Measurements from ENCODE around the gene MROH8. TPM values are rescaled to one million over a fixed set of nuclear protein-coding genes. Genes with fewer than 3 reads are reported as not detected.

The MROH8 gene
- polyA plus RNA-seq, 1 donor from 2014 or later = 3.2 TPM

DNA sequence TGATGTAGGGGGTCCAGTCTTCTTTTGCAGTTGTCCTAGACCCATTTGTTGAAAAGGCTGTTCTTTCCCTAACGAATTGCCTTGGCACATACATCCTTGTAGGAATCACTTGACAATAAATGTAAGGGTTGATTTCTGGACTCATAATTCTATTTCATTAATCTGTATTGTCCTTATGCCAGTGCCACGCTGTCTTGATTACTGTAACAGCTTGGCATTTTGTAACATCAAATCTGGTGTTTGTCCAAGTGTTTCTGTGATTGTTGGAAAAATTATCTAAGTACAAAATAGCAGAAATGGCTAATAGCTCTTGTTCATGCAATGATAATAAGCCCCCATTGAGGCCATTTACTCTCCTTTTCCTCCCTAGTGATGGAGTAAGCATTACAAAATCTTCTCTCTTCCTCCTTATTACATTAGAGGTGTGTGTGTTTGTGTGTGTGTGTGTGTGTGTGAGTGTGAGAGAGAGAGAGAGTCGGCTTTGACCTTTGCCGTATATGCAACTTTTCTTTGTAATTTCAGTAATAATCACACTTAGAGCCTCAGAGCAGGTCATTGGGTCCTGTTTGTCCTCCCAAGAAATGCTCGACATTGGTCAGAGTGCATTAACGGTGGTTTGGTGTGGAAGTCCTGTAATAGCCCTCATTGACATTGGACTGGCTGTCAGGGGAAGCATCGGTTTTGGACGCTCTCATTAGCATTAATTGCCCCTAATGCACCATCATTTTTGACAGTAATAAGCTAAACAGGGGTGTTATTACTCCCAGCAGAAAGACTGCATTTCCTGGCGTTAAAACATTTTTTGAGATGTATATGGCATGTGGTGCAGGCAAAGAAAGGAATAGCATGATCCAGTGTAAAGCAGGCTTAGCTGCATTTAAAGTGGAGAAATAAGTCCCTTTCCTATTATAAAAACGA, 40.7 kb upstream of the MROH8 start:
- Histone ChIP-seq H3K9me3 (ENCODE audit: low read length) (no peaks in the 10 kb centered on the region), H2AFZ (ENCODE audit: low read depth, low read length) (no peak overlapping the region), H3K9ac (ENCODE audit: low read length) (no peak overlapping the region), H3K27me3 (ENCODE audit: insufficient read depth, low read depth, low read length) (no peaks in the 10 kb centered on the region), H3K9me2 (ENCODE audit: insufficient read depth, low read length) (no peaks in the 10 kb centered on the region), H4K20me1 (ENCODE audit: insufficient read depth) (no peaks in the 10 kb centered on the region), H3F3A (ENCODE audit: insufficient read depth, low read length, poor library complexity, severe bottlenecking) (peaks cover 5% of the 10 kb centered on the region), H3K4me2 (ENCODE audit: low read length) (peak overlapping the region; percentile 3), H3K36me3 (ENCODE audit: insufficient read depth, low read length) (no peaks in the 10 kb centered on the region), H3K79me2 (replicated peaks; ENCODE audit: insufficient read depth, low read length) (no peaks in the 10 kb centered on the region), H3K27ac (ENCODE audit: low read length) (peak overlapping the region; percentile 38), H3K4me3 (ENCODE audit: low read length) (peak overlapping the region; percentile 39)
- TF ChIP-seq POLR2AphosphoS5 (IDR thresholded peaks at IDR 0.05) = peak; percentile 79
- TF ChIP-seq, protein P1, sequence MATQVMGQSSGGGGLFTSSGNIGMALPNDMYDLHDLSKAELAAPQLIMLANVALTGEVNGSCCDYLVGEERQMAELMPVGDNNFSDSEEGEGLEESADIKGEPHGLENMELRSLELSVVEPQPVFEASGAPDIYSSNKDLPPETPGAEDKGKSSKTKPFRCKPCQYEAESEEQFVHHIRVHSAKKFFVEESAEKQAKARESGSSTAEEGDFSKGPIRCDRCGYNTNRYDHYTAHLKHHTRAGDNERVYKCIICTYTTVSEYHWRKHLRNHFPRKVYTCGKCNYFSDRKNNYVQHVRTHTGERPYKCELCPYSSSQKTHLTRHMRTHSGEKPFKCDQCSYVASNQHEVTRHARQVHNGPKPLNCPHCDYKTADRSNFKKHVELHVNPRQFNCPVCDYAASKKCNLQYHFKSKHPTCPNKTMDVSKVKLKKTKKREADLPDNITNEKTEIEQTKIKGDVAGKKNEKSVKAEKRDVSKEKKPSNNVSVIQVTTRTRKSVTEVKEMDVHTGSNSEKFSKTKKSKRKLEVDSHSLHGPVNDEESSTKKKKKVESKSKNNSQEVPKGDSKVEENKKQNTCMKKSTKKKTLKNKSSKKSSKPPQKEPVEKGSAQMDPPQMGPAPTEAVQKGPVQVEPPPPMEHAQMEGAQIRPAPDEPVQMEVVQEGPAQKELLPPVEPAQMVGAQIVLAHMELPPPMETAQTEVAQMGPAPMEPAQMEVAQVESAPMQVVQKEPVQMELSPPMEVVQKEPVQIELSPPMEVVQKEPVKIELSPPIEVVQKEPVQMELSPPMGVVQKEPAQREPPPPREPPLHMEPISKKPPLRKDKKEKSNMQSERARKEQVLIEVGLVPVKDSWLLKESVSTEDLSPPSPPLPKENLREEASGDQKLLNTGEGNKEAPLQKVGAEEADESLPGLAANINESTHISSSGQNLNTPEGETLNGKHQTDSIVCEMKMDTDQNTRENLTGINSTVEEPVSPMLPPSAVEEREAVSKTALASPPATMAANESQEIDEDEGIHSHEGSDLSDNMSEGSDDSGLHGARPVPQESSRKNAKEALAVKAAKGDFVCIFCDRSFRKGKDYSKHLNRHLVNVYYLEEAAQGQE (IDR thresholded peaks at IDR 0.05; ENCODE audit: borderline replicate concordance) = no peak
- peak; percentile 59 for TF ChIP-seq EP300 (conservative IDR thresholded peaks at IDR 0.05; ENCODE audit: poor library complexity, severe bottlenecking)

DNA sequence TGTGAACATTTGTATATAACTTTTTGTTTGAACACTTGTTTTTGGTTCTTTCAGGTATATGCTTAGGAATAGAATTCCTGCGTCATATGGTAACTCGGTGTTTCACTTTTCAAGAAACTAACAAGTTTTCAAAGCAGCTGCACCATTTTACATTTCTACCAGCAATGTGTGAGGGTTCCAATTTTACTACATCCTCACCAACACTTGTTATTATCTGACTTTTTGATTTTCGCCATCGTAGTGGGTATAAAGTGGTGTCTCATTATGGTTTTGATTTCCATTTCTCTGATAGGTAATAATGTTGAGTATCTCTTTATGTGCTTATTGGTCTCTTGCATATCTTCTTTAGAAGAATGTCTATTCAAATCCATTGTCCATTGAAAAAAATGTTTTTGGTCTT, 39.6 kb upstream of the MROH8 start:
- Histone ChIP-seq H3K9me2 (ENCODE audit: insufficient read depth, low read length) (no peaks in the 10 kb centered on the region), H2AFZ (ENCODE audit: low read depth, low read length) (no peak overlapping the region), H3K9ac (ENCODE audit: low read length) (no peak overlapping the region), H3K27ac (ENCODE audit: low read length) (no peak overlapping the region), H4K20me1 (ENCODE audit: insufficient read depth) (no peaks in the 10 kb centered on the region), H3F3A (ENCODE audit: insufficient read depth, low read length, poor library complexity, severe bottlenecking) (peaks cover 5% of the 10 kb centered on the region), H3K79me2 (replicated peaks; ENCODE audit: insufficient read depth, low read length) (no peaks in the 10 kb centered on the region), H3K4me2 (ENCODE audit: low read length) (no peak overlapping the region), H3K36me3 (ENCODE audit: insufficient read depth, low read length) (no peaks in the 10 kb centered on the region), H3K9me3 (ENCODE audit: low read length) (no peaks in the 10 kb centered on the region), H3K4me3 (ENCODE audit: low read length) (no peak overlapping the region), H3K27me3 (ENCODE audit: insufficient read depth, low read depth, low read length) (no peaks in the 10 kb centered on the region)
- TF ChIP-seq, protein P2, sequence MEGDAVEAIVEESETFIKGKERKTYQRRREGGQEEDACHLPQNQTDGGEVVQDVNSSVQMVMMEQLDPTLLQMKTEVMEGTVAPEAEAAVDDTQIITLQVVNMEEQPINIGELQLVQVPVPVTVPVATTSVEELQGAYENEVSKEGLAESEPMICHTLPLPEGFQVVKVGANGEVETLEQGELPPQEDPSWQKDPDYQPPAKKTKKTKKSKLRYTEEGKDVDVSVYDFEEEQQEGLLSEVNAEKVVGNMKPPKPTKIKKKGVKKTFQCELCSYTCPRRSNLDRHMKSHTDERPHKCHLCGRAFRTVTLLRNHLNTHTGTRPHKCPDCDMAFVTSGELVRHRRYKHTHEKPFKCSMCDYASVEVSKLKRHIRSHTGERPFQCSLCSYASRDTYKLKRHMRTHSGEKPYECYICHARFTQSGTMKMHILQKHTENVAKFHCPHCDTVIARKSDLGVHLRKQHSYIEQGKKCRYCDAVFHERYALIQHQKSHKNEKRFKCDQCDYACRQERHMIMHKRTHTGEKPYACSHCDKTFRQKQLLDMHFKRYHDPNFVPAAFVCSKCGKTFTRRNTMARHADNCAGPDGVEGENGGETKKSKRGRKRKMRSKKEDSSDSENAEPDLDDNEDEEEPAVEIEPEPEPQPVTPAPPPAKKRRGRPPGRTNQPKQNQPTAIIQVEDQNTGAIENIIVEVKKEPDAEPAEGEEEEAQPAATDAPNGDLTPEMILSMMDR (IDR thresholded peaks at IDR 0.05; ENCODE audit: poor library complexity, severe bottlenecking) = no peak

DNA sequence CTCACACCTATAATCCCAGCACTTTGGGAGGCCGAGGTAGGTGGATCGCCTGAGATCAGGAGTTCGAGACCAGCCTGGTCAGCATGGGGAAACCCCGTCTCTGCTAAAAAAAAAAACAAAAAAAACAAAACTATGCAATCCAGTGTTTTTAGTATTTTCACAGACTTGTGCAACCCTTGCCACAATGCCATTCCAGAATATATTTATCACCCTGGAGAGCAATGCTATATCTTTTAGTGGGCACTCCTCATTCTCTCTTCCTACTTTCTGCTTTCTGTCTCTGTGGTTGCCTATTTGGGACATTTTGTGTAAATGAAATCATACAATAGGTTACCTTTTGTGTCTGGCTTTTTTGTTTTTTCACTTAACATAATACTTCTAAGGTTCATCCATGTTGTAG, 39.1 kb upstream of the MROH8 start:
- Histone ChIP-seq H3K27ac (ENCODE audit: low read length) (no peak overlapping the region), H3K9me2 (ENCODE audit: insufficient read depth, low read length) (no peaks in the 10 kb centered on the region), H3K4me2 (ENCODE audit: low read length) (no peak overlapping the region), H3K9me3 (ENCODE audit: low read length) (no peaks in the 10 kb centered on the region), H3K9ac (ENCODE audit: low read length) (no peak overlapping the region), H2AFZ (ENCODE audit: low read depth, low read length) (no peak overlapping the region), H3F3A (ENCODE audit: insufficient read depth, low read length, poor library complexity, severe bottlenecking) (peaks cover 5% of the 10 kb centered on the region), H3K79me2 (replicated peaks; ENCODE audit: insufficient read depth, low read length) (no peaks in the 10 kb centered on the region), H4K20me1 (ENCODE audit: insufficient read depth) (no peaks in the 10 kb centered on the region), H3K27me3 (ENCODE audit: insufficient read depth, low read depth, low read length) (no peaks in the 10 kb centered on the region), H3K4me3 (ENCODE audit: low read length) (no peak overlapping the region), H3K36me3 (ENCODE audit: insufficient read depth, low read length) (no peaks in the 10 kb centered on the region)
- TF ChIP-seq, protein P2 (IDR thresholded peaks at IDR 0.05; ENCODE audit: poor library complexity, severe bottlenecking) = no peak
- TF ChIP-seq EZH2 (IDR thresholded peaks at IDR 0.05; ENCODE audit: borderline replicate concordance, insufficient read depth, low read length, poor library complexity, severe bottlenecking) (no peak), TAF1 (IDR thresholded peaks at IDR 0.05; ENCODE audit: low read depth) (no peak), EP300 (conservative IDR thresholded peaks at IDR 0.05; ENCODE audit: poor library complexity, severe bottlenecking) (no peak), POLR2AphosphoS5 (IDR thresholded peaks at IDR 0.05) (no peak), RAD21 (conservative IDR thresholded peaks at IDR 0.05) (no peak), MXI1 (conservative IDR thresholded peaks at IDR 0.05; ENCODE audit: poor library complexity, severe bottlenecking) (no peak), SMC3 (conservative IDR thresholded peaks at IDR 0.05; ENCODE audit: poor library complexity) (no peak)
- TF ChIP-seq, protein P1 (IDR thresholded peaks at IDR 0.05; ENCODE audit: borderline replicate concordance) = no peak
